GM12873 (cell line): ENCODE measurements around the gene LANCL3.

Experiments used
- TF ChIP-seq, protein P1 (sequence below): IDR thresholded peaks from 2 replicates; pipeline ENCODE4 v1.5.1; 2012; ENCODE audit warnings: low read depth, mild to moderate bottlenecking, moderate library complexity, low read length, control low read depth; ENCODE audit not compliant: insufficient read depth; ENCODE audit errors: missing control alignments

LANCL3 gene

DNA sequence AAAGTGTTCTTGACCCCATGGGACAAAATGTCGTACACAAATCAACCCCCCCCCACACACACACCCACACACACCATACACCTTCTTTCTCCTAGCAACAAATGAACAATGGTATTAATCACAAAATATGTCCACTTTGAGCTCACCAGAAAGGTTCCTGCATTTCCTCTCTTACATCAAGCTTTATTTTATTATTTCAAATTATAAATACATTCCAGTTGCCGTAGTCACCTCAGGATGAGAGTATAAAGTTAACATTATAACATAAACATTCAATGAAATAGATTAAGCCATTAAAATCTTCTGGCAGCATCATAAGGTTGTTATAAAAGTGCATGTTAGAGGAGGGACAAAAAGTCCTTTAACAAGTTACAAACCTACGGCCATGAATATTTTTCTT lies 121.5 kb downstream of the LANCL3 start:
- TF ChIP-seq, protein P1, sequence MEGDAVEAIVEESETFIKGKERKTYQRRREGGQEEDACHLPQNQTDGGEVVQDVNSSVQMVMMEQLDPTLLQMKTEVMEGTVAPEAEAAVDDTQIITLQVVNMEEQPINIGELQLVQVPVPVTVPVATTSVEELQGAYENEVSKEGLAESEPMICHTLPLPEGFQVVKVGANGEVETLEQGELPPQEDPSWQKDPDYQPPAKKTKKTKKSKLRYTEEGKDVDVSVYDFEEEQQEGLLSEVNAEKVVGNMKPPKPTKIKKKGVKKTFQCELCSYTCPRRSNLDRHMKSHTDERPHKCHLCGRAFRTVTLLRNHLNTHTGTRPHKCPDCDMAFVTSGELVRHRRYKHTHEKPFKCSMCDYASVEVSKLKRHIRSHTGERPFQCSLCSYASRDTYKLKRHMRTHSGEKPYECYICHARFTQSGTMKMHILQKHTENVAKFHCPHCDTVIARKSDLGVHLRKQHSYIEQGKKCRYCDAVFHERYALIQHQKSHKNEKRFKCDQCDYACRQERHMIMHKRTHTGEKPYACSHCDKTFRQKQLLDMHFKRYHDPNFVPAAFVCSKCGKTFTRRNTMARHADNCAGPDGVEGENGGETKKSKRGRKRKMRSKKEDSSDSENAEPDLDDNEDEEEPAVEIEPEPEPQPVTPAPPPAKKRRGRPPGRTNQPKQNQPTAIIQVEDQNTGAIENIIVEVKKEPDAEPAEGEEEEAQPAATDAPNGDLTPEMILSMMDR: no peak

DNA sequence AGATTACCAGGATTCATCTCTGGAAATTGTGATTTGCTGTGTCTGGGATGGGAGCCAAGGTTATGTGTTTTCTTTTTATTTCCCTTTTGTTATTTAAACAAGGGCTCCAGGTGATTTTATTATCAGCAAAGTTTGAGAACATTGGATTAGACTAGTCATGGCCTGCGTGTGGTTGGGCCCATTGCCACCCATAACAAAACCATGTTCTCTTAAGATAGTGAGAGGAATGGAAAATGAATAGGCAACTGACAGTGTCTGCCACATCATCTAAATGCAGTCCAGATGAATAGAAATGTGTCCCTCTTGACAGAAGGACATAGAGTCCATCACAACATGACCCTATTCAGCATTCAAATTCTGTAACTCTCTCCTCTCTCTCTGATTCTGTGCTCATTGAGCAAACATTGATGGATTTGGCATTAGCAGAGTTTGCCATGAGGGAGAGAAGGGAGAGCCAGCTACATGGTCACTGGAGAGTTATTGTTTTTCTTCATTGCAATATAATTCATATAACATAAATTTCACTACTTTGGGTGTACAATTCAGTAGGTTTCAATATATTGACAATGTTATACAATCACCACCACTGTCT lies 125.8 kb downstream of the LANCL3 start:
- TF ChIP-seq, protein P1: no peak

DNA sequence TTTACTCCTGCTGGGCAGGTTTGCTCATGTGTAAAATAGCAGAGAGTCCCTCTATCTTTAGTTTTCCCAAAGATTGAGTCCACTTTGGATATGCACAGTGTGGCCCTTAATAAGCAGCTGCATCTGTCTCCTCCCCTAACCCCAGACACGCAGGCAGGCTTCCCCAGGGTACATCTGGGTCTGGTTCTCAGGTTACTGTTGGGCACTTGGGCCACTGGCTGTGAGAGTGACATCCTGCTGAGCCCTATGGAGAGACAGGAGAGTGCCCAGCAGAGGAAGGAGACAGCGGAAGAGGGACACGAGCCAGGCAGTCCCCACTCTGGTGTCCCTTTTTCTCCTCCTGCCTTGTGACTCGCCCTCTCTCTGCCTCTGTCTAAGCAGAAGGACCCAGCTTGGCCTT lies 130.1 kb downstream of the LANCL3 start:
- TF ChIP-seq, protein P1: no peak

DNA sequence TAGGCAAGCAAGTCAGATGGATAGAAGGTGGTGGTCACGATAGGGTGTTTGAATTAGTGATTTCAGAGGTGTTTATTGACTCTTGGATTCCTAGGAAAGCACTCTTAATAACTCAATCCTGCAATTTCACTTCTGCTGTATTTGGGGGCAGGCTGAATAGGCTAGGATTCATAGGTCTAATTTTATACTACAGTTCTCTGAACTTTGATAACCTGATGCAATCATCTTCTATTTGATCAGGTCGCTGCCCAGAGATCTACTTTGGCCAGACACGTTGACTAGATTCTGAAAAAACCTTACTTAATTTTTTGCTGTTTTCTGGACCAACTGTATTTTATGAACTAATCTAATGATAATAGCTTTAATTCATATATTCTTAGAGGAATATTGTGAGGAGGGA lies 140.5 kb downstream of the LANCL3 start:
- TF ChIP-seq, protein P1: no peak

DNA sequence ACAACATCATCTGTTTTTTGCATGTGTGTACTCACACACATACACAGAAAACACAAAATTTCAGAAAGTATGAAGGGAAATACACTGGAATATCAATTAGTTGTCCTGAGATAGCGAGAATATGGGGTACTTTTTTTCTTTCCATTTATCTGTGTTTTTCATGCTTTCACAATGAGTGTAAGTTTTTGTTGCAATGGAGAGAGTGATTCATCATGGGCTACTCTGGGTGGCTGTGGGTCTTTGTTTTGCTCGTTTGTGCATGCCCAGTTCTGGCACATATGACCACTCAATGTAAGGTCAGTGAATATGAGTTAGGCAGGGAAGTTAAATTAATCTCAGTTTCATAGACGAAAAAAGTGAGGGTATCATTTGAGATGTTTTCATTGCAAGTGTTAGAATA lies 141.0 kb downstream of the LANCL3 start:
- TF ChIP-seq, protein P1: no peak

DNA sequence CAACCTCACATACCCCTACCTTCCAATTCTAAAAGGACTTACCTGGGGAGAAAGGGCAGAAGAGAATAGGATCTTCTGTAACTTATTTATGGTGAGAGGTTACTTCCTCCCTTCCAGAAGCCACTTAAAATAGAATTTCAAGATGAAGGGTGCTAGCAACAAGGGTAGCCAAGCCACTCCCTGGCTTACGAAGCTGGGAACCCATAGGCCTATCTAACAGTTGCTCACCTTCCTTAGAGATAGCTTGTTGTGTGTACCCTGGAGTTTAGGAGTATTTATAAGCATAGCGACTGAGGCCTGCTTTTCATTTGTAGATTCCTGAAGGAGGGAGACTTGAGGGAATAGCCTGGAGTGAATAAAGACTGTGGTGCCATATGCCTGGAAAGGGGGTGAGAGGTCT lies 143.0 kb downstream of the LANCL3 start:
- TF ChIP-seq, protein P1: no peak

DNA sequence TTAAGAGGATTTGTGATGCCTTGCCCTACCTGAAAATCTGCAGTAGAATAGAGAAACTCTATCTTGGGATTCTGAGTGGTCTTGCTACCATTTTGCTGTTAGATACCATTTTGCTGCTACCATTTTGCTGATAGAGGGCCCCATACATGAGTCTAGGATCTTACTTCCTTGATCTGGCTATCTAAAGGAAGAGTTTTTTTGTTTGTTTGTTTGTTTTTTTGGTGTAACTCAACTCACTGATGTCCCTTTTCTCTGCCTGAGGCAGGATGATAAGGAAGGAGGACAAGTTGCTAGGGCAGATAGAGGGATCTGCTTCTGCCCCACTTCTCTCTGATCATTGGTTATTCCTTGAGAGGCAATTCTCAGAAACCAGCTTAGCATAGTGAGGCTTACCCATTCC lies 145.1 kb downstream of the LANCL3 start:
- TF ChIP-seq, protein P1: no peak

DNA sequence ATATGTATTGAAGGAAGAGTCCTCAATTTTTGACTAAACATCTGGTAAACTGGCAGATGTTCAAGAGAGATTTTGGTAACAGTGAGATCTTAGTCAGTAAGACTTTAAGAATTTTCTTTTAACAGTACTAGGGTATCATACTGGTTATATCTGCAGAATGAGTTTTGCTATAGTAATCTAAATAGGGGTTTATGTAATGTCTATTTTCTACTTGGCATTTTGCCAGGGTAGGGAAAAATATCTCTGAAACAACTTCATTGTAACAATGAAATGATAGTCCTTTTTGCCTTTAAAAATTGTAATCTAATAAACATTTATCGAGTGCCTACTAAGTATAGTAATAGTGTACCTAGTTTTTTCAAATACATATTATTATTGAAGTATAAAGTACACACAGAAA lies 146.2 kb downstream of the LANCL3 start:
- TF ChIP-seq, protein P1: no peak
